ENCODE measurements around the gene LCTL.

GRCh38 chr15:66580643-66581042, 14.8 kb upstream of the LCTL start:
- TF ChIP-seq TAF1 (IDR thresholded peaks at IDR 0.05; ENCODE audit: low read depth): no peak
- TF ChIP-seq CREB1 (IDR thresholded peaks at IDR 0.05; ENCODE audit: low read depth): no peak
- TF ChIP-seq NFIC (IDR thresholded peaks at IDR 0.05): no peak
- no peak for TF ChIP-seq EP300 (IDR thresholded peaks at IDR 0.05; ENCODE audit: borderline replicate concordance)
- no peak for TF ChIP-seq MAX (IDR thresholded peaks at IDR 0.05)
- TF ChIP-seq CEBPB (IDR thresholded peaks at IDR 0.05): no peak
- TF ChIP-seq EGR1 (IDR thresholded peaks at IDR 0.05): no peak
- no peak for TF ChIP-seq TEAD4 (IDR thresholded peaks at IDR 0.05)
- TF ChIP-seq FOXM1 (IDR thresholded peaks at IDR 0.05; ENCODE audit: borderline replicate concordance, low read depth): no peak
- no peak for TF ChIP-seq RAD21 (IDR thresholded peaks at IDR 0.05; ENCODE audit: low read depth)
- TF ChIP-seq USF1 (IDR thresholded peaks at IDR 0.05): no peak
